Transverse colon (tissue), 4 donors: ENCODE results near the gene DISP3. TPM values are rescaled to one million over a fixed set of nuclear protein-coding genes. Genes with fewer than 3 reads are reported as not detected.

ENCODE experiments used
- DNase-seq: peaks from one replicate; pipeline ENCODE4 v3.0.0-alpha.2; 2019
- H3K27ac ChIP-seq, 4 donors: fragments of 200-600 bp; sonication (generic); 2 replicates each; pipeline ENCODE4 v1.5.1; 2016 to 2018; ENCODE audit warnings: inconsistent platforms in 4 of 4
- H3K27me3 ChIP-seq: fragments of 200-600 bp; sonication (generic); 2 replicates; pipeline ENCODE4 v1.5.1; 2017; ENCODE audit warnings: inconsistent platforms
- H3K36me3 ChIP-seq, 4 donors: fragments of 200-600 bp; sonication (generic); 2 replicates each; pipeline ENCODE4 v1.5.1; 2017 to 2019; ENCODE audit warnings: inconsistent platforms in 4 of 4
- H3K4me1 ChIP-seq, 4 donors: fragments of 200-600 bp; sonication (generic); 2 replicates each; pipeline ENCODE4 v1.5.1; 2017 to 2020; ENCODE audit warnings: inconsistent platforms in 4 of 4
- H3K4me3 ChIP-seq, 4 donors: fragments of 200-600 bp; sonication (generic); 1 replicate in 1 of 4; 2 replicates in 3 of 4; pipeline versions ENCODE4 v1.5.1 to v1.6.1; 2017 to 2019; ENCODE audit warnings: inconsistent platforms in 4 of 4
- H3K9me3 ChIP-seq, 2 donors: fragments of 200-600 bp; sonication (generic); 2 replicates each; pipeline ENCODE4 v1.5.1; 2017 to 2019; ENCODE audit warnings: inconsistent platforms in 2 of 2
- EP300 ChIP-seq: sonication (generic); formaldehyde crosslinking; IDR thresholded peaks from one replicate; pipeline ENCODE4 v1.6.1; 2017; ENCODE audit warnings: antibody characterized with exemption, low read depth
- POLR2A ChIP-seq: fragments of 450-650 bp; IDR thresholded peaks from one replicate; pipeline ENCODE4 v1.6.1; 2016; ENCODE audit warnings: antibody characterized with exemption, mild to moderate bottlenecking, moderate library complexity
- POLR2AphosphoS5 ChIP-seq, 3 donors: sonication (generic); formaldehyde crosslinking; IDR thresholded peaks; one replicate each; pipeline ENCODE4 v1.6.1; 2016; ENCODE audit warnings: antibody characterized with exemption in 3 of 3
- WGBS, 2 donors: methylation state at CpG; one replicate each; pipeline ENCODE4 v1.1.5; 2018; ENCODE audit warnings: low coverage in 1 of 2; 5-methylcytosine and 5-hydroxymethylcytosine counted together
- in situ Hi-C, 4 donors: fragments of 200-750 bp; cut with MboI; loops; one replicate each; pipeline versions ENCODE4 v1.15.0 to v1.15.1; 2017; ENCODE audit warnings: low sequenced_read_pairs in 3 of 4, low pct_ligation_motif_present in 1 of 4, low pct_unique_long_range_greater_than_20kb in 1 of 4
- intact Hi-C: fragments of 100-400 bp; cut with DNase I; formaldehyde crosslinking; loops from one replicate; pipeline ENCODE4 v1.15.1; 2023; ENCODE audit warnings: low total_unique reads
- total RNA-seq, 4 donors: library from RNA; depleted of rRNA; stranded (reverse); fragments of >200 nt; gene quantifications; one replicate each; pipeline ENCODE4 v1.1.0, GENCODE V29; 2016
- TF ChIP-seq, protein P1 (sequence below), 5 experiments: fragments of 200-600 bp in 3 of 5; fragments of 450-650 bp in 2 of 5; sonication (generic) in 3 of 5; IDR thresholded peaks; 1 replicate in 2 of 5; 2 replicates in 3 of 5; pipeline ENCODE4 v1.5.1; 2016 to 2017; ENCODE audit warnings: antibody characterized with exemption in 5 of 5, inconsistent platforms in 3 of 5, mild to moderate bottlenecking in 2 of 5, moderate library complexity in 1 of 5

The DISP3 gene
- total RNA-seq, 4 donors from 2014 or later, result under 0.01 to 2.6 (median 0.16) TPM; not detected in 1

- H3K27ac ChIP-seq, result no peak overlapping the region
- TF ChIP-seq, protein P1, sequence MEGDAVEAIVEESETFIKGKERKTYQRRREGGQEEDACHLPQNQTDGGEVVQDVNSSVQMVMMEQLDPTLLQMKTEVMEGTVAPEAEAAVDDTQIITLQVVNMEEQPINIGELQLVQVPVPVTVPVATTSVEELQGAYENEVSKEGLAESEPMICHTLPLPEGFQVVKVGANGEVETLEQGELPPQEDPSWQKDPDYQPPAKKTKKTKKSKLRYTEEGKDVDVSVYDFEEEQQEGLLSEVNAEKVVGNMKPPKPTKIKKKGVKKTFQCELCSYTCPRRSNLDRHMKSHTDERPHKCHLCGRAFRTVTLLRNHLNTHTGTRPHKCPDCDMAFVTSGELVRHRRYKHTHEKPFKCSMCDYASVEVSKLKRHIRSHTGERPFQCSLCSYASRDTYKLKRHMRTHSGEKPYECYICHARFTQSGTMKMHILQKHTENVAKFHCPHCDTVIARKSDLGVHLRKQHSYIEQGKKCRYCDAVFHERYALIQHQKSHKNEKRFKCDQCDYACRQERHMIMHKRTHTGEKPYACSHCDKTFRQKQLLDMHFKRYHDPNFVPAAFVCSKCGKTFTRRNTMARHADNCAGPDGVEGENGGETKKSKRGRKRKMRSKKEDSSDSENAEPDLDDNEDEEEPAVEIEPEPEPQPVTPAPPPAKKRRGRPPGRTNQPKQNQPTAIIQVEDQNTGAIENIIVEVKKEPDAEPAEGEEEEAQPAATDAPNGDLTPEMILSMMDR (IDR thresholded peaks at IDR 0.05), result no peak
- TF ChIP-seq POLR2AphosphoS5 (IDR thresholded peaks at IDR 0.05) (no peak), EP300 (no peak), POLR2A (no peak)
- H3K36me3 ChIP-seq, result no peaks in the 10 kb centered on the region
- no peak overlapping the region for H3K4me3 ChIP-seq
- in situ Hi-C loops, result no loop called here
- 64% methylated on average over 7 of the region's 8 CpGs; no CpG with 5 or more reads in 1 of the 2 donors for WGBS, 2 donors
- no peaks in the 10 kb centered on the region for H3K4me1 ChIP-seq
- H3K27me3 ChIP-seq, result no peaks in the 10 kb centered on the region
- intact Hi-C loops, result no loop called here
- H3K9me3 ChIP-seq, result no peaks in the 10 kb centered on the region
- DNase-seq, result no peak
Observed at GRCh38 chr1:11522400-11523235, 43.7 kb downstream of the DISP3 start.

DNA sequence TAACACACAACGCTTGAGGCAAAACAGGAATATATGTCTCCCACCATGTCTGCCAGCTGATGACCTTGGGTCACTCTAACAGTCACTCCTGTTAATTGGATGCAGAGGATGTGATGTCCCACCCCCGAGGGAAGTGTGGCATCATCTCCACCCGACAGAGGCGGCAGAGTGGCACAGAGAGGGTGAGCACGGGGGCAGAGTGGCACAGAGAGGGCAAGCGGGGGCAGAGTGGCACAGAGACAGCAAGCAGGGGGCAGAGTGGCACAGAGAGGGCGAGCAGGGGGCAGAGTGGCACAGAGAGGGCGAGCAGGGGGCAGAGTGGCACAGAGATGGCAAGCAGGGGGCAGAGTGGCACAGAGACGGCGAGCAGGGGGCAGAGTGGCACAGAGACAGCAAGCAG is 44.3 kb downstream of the DISP3 start:
- Histone ChIP-seq H3K36me3 (no peaks in the 10 kb centered on the region), H3K9me3 (no peaks in the 10 kb centered on the region), H3K27me3 (no peaks in the 10 kb centered on the region), H3K4me3 (no peak overlapping the region), H3K27ac (no peak overlapping the region), H3K4me1 (no peaks in the 10 kb centered on the region)
- DNase-seq, result no peak
- in situ Hi-C loops (no loop called here), intact Hi-C loops (no loop called here)
- 50 to 69% methylated on average over 2 to 10 of the region's 10 CpGs for WGBS, 2 donors
- no peak for TF ChIP-seq POLR2A
- TF ChIP-seq POLR2AphosphoS5 (IDR thresholded peaks at IDR 0.05), result no peak
- TF ChIP-seq EP300, result no peak
- TF ChIP-seq, protein P1 (IDR thresholded peaks at IDR 0.05), result no peak

DNA sequence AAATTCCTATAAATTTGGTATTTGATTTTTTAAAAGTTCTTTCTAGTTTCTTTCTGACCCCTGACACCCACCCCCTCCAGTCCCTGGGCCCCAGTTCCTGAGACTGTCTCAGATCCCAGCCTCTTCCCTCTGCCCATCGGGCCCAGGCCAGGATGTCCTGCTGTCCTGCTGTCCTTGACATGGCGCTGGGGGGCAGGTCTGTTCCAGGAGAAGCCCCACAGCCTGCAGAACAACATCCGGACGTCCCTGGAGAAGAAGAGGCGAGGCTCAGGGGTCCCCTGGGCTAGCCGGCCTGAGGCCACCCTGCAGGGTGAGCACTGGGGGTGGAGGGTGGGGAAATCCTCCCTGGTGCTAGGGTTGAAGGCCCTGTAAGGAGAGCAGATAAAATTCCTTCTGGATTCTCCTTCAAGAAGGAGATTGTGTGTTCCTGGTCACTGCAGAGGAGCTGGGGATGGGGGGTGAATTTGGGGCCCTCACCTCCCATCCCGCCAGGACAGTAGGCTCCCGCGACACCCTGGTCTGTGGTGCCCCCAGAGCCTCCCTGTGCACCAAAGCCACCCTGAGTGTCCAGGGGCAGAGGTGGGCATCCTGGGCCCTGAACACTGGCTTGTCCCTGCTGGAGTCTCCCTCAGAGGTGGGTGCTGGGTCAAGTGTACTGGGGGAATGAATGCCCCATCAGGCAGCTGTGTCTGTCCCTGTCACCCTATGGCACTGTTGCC is 45.0 kb downstream of the DISP3 start:
- TF ChIP-seq, protein P1 (IDR thresholded peaks at IDR 0.05), result no peak
- TF ChIP-seq POLR2AphosphoS5 (IDR thresholded peaks at IDR 0.05) (no peak), EP300 (no peak), POLR2A (no peak)
- Histone ChIP-seq H3K9me3 (no peaks in the 10 kb centered on the region), H3K27ac (no peak overlapping the region), H3K4me1 (no peaks in the 10 kb centered on the region), H3K36me3 (no peaks in the 10 kb centered on the region), H3K4me3 (no peak overlapping the region), H3K27me3 (no peaks in the 10 kb centered on the region)
- DNase-seq, result no peak
- WGBS, 2 donors, result 73% methylated on average over 9 of the region's 9 CpGs; no CpG with 5 or more reads in 1 of the 2 donors
- in situ Hi-C loops, result no loop called here
- intact Hi-C loops, result no loop called here

- TF ChIP-seq POLR2AphosphoS5 (IDR thresholded peaks at IDR 0.05) (no peak), POLR2A (no peak), EP300 (no peak)
- TF ChIP-seq, protein P1 (IDR thresholded peaks at IDR 0.05), result no peak
- in situ Hi-C loops, result no loop called here
- Histone ChIP-seq H3K9me3 (no peaks in the 10 kb centered on the region), H3K4me1 (no peaks in the 10 kb centered on the region), H3K36me3 (no peaks in the 10 kb centered on the region), H3K4me3 (no peak overlapping the region), H3K27ac (no peak overlapping the region), H3K27me3 (no peaks in the 10 kb centered on the region)
- intact Hi-C loops, result no loop called here
- DNase-seq, result no peak
- 59 to 60% methylated on average over 2 to 6 of the region's 6 CpGs for WGBS, 2 donors
Observed at GRCh38 chr1:11524465-11525150, 45.7 kb downstream of the DISP3 start.
